EL (cell line): ENCODE results near the gene RAB34.
A peak's percentile ranks its signal among the peaks of the same experiment; 100 is the strongest.

ENCODE experiments used
- DNase-seq: peaks from one replicate; pipeline ENCODE4 v3.0.0-alpha.2; 2016

RAB34 gene

DNA sequence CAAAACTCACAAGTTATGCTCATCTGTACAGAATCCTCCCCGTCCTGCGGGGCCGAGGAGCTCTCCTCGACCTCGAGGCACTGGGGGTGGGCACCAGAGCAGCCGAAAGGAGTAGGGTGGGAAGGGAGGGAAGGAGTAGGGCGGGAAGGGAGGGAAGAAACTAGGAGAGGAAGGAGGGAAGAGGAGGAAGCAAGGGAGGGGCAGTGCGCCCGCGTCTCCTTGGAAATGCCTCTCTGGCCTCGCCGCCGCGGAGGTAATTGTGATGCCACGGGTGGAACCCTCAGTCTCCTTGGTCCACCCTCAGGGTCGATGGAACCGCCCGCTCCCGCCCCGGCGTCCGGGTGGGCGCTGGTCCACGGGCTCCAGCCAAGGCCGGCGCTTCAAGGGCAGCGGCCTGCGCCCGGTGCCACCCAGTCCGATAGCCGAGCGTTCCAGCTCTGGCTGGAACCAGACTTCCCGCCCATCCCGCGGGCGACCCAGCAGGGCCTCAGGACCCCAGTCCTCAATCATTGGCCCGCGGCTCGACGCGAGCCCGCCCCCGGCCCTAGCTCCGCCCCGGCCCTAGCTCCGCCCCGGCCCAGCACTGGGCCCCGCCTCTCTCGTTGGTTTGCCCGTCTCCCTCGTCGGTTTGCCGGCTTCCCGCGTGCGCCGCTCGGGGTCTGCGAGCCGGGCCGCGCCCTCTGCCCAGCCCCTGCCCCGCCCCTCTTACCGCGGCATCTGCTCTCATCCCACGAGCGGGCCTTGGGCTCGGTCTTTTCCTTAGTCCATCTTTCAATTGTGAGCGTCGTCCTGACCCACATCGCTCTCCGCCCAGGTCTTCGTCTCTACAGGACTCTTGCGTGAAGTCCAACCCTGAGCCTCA is 6.6 kb downstream of the RAB34 start:
- DNase-seq, result peak; percentile 95

DNA sequence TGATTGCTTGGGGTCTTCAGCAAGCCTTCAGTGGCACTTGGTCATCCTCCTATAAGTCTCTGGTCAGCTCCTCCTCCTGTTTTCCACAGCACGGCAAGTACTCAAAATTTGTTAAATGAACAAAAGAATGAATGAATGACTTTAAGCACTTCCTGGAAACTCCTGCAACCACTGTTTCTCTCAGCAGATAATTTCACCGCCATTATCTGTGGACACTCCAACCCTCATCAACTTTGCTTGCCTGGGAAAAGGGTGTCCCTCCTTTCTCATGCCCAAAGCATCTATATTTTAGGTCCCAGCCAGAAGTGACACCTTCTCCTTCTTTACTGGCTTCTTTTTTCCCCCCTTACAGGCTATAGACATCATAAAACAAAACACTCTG is 10.3 kb downstream of the RAB34 start:
- DNase-seq, result no peak

DNA sequence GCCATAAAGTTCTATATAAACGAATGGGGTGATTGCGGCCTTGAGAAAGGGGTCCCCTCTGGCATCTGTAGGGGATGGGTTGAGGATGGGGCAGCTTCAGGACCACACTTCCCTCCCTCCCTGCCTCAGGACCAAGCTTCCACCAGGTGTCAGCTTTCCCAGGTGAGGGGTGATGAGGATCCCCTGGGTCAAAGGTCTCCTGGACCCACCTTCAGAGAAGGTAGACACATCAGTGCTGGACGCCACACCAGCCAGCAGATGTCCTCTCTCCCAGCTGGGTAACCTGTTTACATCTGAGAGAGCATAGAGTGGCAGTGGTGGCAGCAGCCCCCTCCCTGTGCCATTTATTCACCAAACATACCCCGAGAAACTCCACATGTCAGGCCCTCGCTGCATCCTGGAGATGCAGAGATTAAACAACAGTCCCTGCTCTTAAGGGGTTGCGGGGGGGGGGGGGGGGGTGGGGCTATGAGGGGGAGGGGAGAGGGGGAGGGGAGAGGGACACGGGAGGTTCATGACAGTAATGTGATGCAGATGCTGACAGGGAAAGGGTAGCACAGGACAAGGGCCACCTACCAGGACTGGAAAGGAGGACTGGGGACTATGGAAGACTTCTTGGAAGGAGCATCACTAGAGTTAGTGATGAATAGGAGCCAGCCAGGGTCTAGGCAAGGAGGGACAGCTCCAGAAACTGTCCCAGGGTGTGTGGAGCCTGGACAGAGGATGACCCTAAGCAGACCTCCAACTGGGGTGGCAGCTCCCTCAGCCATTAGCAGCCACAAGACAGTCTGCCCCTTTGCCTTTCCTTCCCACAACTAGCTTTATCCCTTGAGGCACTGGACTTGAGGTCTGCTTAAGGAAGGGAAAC is 11.0 kb downstream of the RAB34 start:
- DNase-seq, result no peak

DNA sequence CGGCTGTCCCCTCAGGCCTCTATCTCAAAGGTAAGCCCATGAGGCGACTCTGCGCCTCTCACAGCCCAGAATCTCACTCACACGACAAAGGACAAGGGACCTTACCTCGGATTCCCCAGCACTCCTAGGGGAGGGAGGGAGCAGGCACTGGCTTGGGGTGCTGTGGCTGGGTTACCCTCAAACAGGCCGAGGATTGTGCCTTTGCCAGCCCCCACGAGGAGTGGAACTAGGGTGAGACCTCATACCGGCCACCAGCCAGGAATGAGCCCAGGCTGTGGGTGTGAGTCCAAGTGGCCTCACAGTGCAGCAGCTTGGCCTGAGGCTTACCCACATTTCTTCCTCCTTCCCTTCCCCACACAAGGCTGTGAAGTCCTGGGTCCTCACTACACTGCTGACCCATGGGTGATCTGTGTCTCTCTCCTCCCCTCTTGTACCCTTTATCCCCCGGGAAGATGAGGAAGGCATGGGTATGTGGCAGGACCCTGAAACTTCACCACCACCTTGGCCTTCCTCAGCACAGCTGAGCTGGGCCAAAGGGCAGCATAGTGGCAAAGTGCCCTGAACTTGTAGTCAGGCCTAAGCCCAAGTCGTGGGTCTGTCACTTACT is 11.8 kb downstream of the RAB34 start:
- DNase-seq, result no peak

DNA sequence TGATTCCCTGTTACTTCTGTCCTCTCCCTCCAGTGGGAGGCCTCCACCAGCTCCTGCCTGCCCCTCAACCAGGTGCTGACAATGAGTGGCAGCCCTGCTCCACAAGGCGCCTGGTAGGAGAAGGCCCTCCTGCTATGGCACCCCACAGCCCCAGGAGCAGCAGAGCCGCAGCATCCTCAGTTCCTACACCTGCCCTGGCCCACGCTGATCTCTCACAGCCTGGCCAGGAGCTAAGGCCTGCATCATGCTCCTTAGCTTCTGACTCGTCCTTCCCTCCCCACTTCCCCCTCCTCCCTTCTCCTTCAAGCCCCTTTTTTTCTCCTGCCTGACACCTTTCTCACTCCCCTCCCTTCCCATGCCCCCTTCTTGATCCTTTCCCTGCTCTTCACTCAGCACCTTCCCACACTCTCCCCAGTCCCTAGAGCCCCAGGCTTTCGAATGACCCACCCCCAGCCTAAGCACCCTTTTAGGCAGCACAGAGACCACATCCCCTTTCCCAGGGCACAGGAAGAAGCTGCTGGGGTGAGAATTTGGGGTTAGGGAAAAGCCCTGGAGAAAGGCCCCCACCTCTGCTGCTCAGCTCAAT is 12.5 kb downstream of the RAB34 start:
- DNase-seq, result no peak

DNA sequence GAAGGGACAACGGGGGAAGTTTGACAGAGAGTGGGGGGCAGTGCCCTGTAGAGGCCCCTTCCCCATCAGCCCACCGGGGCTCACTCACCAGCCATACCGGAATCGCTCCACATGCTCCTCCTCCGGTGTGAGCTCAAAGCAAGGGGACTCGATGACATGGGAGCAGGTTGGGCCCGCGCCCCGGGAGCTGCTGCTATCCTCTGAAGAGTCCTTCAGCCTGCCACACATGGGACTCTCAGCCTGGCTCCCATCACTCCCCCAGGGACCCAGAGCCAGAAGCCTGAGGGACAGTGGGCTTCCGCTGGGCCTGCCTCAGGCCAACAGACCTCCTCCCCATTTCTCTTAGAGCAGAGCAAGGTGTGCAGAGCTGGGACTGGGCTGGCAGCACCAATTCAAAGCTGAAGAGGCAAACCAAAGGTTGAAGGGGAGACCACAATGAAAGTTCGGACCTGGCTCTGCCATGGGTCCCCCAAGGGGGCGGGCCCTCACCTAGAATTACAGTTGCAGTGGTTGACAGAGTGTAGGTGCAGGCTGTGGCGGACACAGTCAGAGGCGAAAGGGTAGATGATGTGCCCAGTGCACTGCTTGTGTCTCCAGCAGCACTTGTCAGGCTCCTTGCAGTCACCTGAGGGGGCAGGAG is 13.3 kb downstream of the RAB34 start:
- no peak for DNase-seq

DNA sequence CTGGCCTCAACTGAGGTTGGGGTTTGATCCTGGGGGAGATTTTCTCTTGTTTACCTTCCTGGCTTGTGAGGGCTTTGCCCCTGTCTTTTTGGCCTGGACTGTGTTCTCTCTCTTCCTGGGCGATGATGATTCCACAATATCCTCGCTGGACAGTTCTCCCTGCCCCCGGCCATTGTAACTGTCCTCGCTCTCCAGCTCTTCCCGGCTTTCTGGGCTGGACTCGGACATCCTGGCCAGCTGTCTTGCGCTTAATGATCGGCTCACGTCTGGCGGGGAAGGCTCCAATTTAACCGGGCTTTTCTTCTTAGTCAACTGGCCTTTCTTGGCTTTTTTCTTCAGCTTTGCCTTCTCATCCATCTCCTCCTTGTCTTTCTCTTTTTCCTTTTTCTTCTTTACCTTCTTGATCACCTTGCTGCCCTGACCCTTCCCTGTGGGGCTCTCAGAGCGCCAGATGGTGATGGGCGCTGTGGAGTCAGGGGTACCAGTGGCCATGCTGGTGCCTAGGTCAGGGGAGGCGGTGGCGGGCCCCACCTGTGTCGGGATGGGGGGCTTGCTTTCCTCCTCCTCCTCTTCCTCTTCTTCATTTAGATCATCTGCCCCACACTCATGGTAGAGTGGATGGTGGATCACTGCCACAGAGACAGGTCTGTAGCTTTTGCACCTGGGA is 14.0 kb downstream of the RAB34 start:
- no peak for DNase-seq

DNA sequence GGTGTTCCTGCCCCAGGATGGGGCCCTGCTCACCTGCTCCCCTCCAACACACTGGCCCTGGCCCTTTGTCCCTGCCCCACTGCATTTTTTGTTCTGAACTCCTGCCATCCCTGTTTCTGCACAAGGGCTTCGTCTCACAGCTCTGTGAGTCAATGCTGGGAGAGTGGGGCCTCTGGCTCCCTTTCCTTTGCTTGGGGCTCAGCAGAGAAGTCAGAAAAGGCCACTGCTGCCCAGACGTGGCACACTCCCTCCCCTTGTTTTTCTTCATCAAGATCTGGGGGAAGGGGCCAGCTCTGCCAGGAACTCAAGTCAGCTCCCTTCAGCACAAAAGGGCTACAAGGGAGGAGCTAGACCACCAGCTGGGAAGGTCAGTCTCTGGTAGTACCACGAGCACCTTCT is 14.9 kb downstream of the RAB34 start:
- no peak for DNase-seq

DNA sequence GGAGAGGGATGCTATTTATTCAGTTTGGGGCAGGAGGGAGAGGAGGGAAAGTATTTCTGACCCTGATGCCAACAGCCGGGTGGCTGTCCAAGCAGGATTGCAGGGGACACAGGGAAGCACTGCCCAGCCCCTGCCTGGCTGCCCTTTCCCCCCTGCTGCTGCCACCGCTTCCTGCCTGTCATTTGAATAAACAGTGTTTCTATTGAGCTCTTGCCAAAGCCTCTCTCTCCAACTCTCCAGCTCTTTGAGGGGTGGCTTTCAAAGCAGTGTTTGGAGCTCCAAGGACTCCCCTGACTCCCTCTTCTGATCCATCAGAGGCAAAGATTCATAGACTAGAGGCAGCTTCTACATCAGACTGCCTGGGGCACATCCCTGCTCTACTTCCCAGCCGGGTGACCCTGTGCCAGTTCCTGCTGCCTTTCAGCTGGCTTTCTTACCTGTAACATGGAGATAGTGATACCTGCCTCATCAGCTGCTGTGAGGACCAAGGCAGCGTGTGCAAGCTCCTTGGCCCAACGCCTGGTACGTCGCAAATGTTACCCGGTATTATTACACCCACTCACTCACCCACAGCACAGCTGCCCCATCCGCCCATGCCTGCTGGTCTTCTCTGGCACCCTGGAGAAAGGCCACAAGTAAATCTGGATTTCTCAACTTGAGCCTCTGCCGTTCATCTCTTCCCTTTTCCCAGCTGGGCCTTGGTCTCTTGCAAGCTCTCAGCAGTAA is 15.5 kb downstream of the RAB34 start:
- no peak for DNase-seq

DNA sequence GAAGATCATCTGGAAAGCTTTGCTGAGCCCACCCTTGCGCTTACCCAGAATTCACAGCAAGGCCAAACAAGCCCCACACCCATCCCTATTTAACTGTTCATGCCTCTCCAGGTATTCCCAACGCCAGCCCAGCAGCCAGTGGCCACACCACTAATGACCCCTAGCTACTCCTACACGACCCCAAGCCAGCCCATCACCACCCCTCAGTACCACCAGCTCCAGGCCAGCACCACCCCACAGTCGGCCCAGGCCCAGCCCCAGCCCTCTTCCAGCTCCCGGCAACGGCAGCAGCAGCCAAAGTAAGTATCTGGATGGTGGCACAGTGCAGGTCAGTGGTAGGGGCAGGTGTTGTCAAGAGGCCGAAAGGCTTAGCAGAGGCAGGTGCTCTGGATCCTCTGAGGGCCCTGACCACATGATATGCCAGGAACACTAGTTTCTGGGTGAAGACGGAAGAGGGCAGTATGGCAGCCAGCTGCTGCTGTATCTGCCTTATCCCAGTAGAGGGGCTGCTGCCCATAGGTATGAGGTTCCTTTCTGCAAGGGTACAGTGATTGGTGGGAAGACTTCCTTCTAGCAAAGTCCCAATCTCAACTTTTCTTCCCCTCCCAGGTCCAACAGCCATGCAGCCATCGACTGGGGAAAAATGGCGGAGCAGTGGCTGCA is 16.7 kb downstream of the RAB34 start:
- DNase-seq, result no peak

DNA sequence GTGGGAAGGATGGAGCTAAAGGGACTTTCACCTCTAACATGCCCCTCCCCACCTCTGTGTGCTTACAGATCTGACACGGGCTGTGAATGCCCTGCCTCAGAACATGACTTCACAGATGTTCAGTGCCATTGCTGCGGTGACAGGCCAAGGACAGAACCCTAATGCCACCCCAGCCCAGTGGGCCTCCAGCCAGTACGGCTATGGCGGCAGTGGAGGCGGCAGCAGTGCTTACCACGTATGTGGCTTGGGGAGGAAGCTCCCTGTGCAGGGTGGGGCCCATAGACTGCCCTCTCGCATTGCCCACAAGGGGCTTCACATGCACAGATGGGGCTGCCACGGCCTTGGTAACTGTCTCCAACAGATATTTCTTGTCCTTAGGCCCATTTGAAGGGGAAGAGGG is 17.4 kb downstream of the RAB34 start:
- no peak for DNase-seq

DNA sequence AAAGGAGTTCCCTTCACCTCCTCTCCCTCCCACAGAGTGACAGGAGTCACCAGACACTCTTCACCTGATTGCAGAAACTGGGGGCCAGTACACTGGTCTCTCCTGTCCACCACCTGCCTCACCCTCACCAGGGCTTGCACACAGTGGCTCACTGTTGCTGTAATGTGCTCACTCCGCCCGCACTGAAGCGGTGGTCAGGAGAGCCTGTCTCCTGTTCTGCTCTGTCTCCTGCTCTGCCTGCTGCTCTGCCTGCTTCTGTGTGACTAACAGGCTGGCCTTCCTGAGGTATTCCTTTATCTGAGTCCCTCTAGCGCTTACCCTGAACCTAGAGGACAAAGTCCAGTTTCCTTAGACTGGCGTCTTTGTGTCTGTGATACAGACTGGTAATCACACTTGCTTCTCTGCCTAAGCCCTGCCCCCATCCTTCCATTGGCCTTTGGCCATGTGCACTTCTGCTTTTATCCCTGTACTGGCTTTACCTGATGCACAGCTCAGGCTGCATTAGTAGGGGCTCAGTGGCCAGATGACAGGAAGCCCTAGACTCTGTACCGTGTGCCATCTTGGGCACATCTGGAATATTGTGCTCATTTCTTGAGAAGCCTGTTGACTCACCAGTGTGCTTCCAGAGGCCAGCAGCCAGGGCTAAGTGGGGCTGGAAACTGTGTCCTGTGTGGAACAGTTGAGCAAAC is 19.3 kb downstream of the RAB34 start:
- no peak for DNase-seq

DNA sequence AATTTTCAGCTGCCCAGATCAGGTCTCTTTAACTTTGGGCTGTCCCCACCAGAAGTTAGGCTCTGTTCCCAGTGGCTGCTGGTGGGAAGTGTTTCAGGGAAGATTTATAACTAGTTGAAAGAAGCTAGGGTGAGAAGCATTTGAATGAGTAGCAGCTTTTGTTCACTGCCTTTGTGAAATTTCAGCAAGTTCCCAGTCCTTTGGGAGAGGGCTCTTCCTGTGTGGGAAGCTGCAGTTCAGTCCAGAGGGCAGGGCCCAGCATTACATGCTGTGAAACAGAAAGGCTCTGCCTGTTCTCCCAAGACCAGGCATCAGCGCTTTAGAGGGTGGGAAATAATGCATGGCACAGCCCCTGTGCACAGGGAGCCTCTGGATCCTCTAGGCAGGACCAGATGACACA is 23.8 kb downstream of the RAB34 start:
- no peak for DNase-seq

DNA sequence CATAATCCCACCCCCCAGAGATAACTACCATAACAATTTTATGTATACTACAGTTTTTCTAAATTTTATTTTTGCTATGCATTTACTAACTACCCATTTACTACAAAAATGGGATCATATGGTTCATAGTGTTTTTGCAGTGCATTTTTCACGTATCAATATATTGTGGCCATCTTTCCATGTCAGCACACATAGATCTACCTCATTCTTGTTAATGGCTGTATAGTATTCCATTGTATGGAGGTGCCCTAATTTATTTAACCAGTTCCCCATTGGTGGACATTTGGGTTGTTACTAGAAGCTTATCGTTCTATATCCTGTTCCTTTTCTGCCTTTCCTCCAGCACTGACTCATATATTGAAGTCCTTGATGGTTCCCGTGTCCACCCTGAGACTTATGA is 28.7 kb downstream of the RAB34 start:
- DNase-seq, result no peak

DNA sequence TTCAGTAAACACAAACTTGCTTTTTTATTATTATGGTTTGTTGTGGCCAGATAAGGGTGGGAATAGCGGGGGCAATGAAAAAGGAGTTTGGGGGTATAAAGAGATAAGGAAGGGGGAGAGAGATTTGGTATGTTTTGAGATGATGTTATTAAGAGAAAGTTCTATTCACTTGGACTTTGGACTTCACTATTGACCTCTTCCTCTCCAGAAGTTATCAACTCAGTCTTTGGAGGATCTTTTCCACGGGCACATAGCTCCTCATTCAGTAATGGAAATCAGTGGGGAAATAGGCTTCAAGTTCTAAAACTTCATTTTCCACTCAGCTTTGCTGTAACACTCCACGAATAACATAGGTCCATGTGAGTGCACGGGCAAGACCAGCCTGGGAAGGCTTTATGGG is 29.2 kb downstream of the RAB34 start:
- no peak for DNase-seq

DNA sequence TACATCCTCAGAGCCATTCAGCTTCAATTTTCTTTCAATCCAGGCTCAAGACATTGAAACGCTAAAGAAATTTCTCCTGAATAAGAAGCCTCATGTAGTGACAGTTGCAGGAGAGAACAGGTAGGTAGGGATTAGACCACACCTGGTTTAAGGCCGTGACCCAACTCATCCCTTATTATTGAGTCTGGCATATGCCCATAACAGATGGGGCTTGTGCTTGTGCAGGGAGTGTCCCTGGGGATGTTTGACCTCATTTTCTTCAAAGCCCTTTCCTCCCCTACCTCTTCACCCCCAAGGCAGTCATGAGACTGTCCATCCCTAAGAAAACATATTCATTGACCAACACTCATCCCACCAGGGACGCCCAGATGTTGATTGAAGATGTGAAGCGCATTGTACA is 31.4 kb downstream of the RAB34 start:
- DNase-seq, result no peak

DNA sequence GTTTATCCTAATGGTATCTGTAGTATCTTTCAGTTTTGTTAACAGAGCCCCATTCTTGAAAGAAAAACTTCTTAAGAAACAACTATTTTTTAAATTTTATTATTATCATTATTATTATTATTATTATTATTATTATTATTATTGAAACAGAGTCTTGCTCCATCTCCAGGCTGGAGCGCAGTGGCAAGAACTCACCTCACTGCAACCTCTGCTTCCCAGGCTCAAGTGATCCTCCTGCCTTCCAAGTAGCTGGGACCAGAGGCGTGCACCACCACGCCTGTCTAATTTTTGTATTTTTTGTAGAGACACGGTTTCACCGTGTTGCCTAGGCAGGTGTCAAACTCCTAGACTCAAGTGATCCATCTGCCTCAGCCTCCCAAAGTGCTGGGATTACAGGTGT is 32.3 kb downstream of the RAB34 start:
- no peak for DNase-seq

DNA sequence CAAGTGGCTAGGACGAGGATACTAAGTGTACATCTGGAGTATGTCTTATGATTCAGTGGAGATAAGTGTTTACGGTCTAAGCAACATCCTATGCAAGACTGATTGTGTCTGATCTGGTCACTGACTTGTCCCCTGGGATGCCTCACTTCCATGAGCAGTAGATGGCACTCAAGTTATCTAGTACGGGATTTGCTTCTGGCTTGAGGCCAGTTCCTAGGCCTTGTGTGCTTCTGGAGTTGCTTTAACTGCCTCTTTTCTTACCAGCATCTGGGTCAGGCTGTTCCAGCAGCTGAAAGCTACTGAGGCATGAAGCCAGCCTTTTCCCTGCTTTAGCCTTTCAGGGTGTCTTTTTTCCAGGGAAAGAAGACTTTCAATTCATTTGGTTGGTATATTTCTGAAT is 32.7 kb downstream of the RAB34 start:
- peak; percentile 29 for DNase-seq

DNA sequence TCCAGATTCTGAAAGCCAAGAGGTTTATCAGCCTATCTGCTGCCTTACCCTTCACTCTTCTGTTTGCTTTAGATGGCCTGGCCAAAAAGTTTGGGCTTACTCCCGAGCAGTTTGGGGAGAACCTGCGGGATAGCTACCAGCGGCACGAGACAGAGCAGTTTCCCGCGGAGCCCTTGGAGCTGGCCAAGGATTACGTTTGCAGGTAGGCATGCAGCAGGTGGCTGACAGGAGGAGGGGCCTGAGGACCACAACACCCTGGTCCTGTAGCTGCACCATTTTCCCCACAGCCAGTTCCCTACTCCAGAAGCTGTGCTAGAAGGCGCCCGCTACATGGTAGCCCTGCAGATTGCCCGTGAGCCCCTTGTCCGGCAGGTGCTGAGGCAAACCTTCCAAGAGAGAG is 35.0 kb downstream of the RAB34 start:
- DNase-seq, result no peak

DNA sequence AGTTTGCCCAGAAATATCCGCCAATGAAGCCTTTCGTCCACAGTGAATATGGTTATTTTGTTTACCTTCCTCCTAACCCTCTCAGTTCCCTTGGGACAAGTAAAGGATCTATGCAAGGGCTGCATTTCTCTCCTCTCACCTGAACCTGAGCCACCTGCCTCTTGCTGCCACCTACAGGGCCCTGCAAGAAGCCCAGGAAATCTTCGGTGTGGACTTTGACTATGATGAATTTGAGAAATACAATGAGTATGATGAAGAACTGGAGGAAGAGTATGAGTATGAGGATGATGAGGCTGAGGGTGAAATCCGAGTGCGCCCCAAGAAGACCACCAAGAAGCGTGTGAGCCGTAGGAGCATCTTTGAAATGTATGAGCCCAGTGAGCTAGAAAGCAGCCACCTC is 41.7 kb downstream of the RAB34 start:
- DNase-seq, result no peak
